Measurements from ENCODE around the gene COTL1.

The COTL1 gene

DNA sequence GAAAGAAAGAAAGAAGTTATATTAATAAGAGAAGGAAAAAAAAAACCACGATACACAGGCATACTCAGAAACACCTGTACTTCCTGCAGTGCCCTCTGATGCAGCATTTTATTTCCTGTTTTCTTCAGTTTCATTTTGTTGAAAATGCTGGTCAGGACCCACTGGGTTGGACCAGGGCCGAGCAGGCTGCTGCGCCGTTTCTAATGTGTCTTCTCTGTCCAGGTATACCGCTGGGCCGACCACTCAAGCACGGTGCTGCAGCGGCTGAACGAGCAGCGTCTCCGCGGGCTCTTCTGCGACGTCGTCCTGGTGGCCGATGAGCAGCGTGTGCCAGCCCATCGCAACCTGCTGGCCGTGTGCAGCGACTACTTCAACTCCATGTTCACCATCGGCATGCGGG lies 38.8 kb upstream of the COTL1 start:
- Histone ChIP-seq H3K4me2 (ENCODE audit: low read length) (no peak overlapping the region), H3K18ac (ENCODE audit: low read length) (no peak overlapping the region), H3K56ac (ENCODE audit: low read length) (no peak overlapping the region), H2BK120ac (ENCODE audit: low read depth, low read length) (no peak overlapping the region), H3K36me3 (ENCODE audit: control insufficient read depth, insufficient read depth, low read length) (peaks cover 2% of the 10 kb centered on the region), H3K79me2 (ENCODE audit: control insufficient read depth, insufficient read depth, low read length) (no peaks in the 10 kb centered on the region), H3K4me3 (ENCODE audit: low read length) (no peak overlapping the region), H4K5ac (ENCODE audit: low read length) (no peak overlapping the region), H4K8ac (ENCODE audit: low read depth, low read length) (no peak overlapping the region), H3K23ac (ENCODE audit: low read length) (no peak overlapping the region), H3K4me1 (ENCODE audit: control insufficient read depth, low read depth, low read length) (no peaks in the 10 kb centered on the region), H2BK5ac (ENCODE audit: low read length) (no peak overlapping the region), H3K27me3 (ENCODE audit: insufficient read depth, low read length, poor library complexity) (no peaks in the 10 kb centered on the region), H2BK15ac (replicated peaks; ENCODE audit: low read depth) (no peak overlapping the region), H3K4ac (ENCODE audit: low read depth, low read length) (no peak overlapping the region), H3K9ac (ENCODE audit: low read length) (no peak overlapping the region), H3K27ac (ENCODE audit: low read depth, low read length) (no peak overlapping the region), H3K79me1 (ENCODE audit: low read length) (no peaks in the 10 kb centered on the region), H2AK5ac (ENCODE audit: low read length) (no peak overlapping the region)
- DNase-seq = no peak
- WGBS (ENCODE audit: extremely low coverage, insufficient coverage, low lambda C conversion rate) = no CpG with 5 or more reads among the region's 22 CpGs

- no peak overlapping the region for H3K4me3 ChIP-seq (ENCODE audit: low read length)
- no peak overlapping the region for H2BK120ac ChIP-seq (ENCODE audit: low read depth, low read length)
- H3K4ac ChIP-seq (ENCODE audit: low read depth, low read length) = no peak overlapping the region
- no peak overlapping the region for H3K9ac ChIP-seq (ENCODE audit: low read length)
- H3K56ac ChIP-seq (ENCODE audit: low read length) = no peak overlapping the region
- H3K36me3 ChIP-seq (ENCODE audit: control insufficient read depth, insufficient read depth, low read length) = peaks cover 2% of the 10 kb centered on the region
- no peak for DNase-seq
- H4K8ac ChIP-seq (ENCODE audit: low read depth, low read length) = no peak overlapping the region
- H3K23ac ChIP-seq (ENCODE audit: low read length) = no peak overlapping the region
- H3K27ac ChIP-seq (ENCODE audit: low read depth, low read length) = no peak overlapping the region
- no peak overlapping the region for H2BK5ac ChIP-seq (ENCODE audit: low read length)
- H3K18ac ChIP-seq (ENCODE audit: low read length) = no peak overlapping the region
- no CpG with 5 or more reads among the region's 6 CpGs for WGBS (ENCODE audit: extremely low coverage, insufficient coverage, low lambda C conversion rate)
- no peaks in the 10 kb centered on the region for H3K27me3 ChIP-seq (ENCODE audit: insufficient read depth, low read length, poor library complexity)
- H3K79me1 ChIP-seq (ENCODE audit: low read length) = no peaks in the 10 kb centered on the region
- H3K79me2 ChIP-seq (ENCODE audit: control insufficient read depth, insufficient read depth, low read length) = no peaks in the 10 kb centered on the region
- no peak overlapping the region for H3K4me2 ChIP-seq (ENCODE audit: low read length)
- H2AK5ac ChIP-seq (ENCODE audit: low read length) = no peak overlapping the region
- no peak overlapping the region for H2BK15ac ChIP-seq (replicated peaks; ENCODE audit: low read depth)
- H3K4me1 ChIP-seq (ENCODE audit: control insufficient read depth, low read depth, low read length) = no peaks in the 10 kb centered on the region
- H4K5ac ChIP-seq (ENCODE audit: low read length) = no peak overlapping the region
Measured at GRCh38 chr16:84654998-84655397, 37.1 kb upstream of the COTL1 start.

GRCh38 chr16:84654238-84654637 lies 36.4 kb upstream of the COTL1 start:
- Histone ChIP-seq H3K27me3 (ENCODE audit: insufficient read depth, low read length, poor library complexity) (no peaks in the 10 kb centered on the region), H3K56ac (ENCODE audit: low read length) (no peak overlapping the region), H2BK15ac (replicated peaks; ENCODE audit: low read depth) (no peak overlapping the region), H3K36me3 (ENCODE audit: control insufficient read depth, insufficient read depth, low read length) (peaks cover 2% of the 10 kb centered on the region), H3K79me1 (ENCODE audit: low read length) (no peaks in the 10 kb centered on the region), H3K4ac (ENCODE audit: low read depth, low read length) (no peak overlapping the region), H3K4me1 (ENCODE audit: control insufficient read depth, low read depth, low read length) (no peaks in the 10 kb centered on the region), H3K27ac (ENCODE audit: low read depth, low read length) (no peak overlapping the region), H2BK120ac (ENCODE audit: low read depth, low read length) (no peak overlapping the region), H3K79me2 (ENCODE audit: control insufficient read depth, insufficient read depth, low read length) (no peaks in the 10 kb centered on the region), H2AK5ac (ENCODE audit: low read length) (no peak overlapping the region), H4K8ac (ENCODE audit: low read depth, low read length) (no peak overlapping the region), H3K4me3 (ENCODE audit: low read length) (no peak overlapping the region), H3K18ac (ENCODE audit: low read length) (no peak overlapping the region), H3K23ac (ENCODE audit: low read length) (no peak overlapping the region), H3K9ac (ENCODE audit: low read length) (no peak overlapping the region), H2BK5ac (ENCODE audit: low read length) (no peak overlapping the region), H4K5ac (ENCODE audit: low read length) (no peak overlapping the region), H3K4me2 (ENCODE audit: low read length) (no peak overlapping the region)
- WGBS (ENCODE audit: extremely low coverage, insufficient coverage, low lambda C conversion rate) = no CpG with 5 or more reads among the region's 3 CpGs
- no peak for DNase-seq

DNA sequence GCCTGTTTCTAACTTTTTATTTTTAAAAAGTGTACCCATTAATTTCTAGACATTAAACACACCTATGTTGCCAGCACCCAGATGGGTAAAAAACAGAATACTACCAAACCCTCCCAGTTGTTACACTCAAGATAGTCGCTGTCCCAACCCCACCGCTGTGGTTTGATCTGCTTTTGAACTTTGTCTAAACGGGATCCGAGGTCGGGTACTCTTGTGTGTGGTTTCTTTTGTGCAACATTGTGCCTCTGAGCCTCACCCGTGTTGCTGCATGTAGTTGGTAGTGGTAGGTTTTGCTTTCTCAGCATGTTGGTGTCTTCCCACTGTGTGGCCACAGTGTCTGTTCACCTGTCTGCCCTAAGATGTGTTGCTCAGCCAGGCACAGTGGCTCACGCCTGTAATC lies 34.7 kb upstream of the COTL1 start:
- H3K9ac ChIP-seq (ENCODE audit: low read length) = no peak overlapping the region
- H2AK5ac ChIP-seq (ENCODE audit: low read length) = no peak overlapping the region
- H3K4me2 ChIP-seq (ENCODE audit: low read length) = no peak overlapping the region
- H3K56ac ChIP-seq (ENCODE audit: low read length) = no peak overlapping the region
- H3K36me3 ChIP-seq (ENCODE audit: control insufficient read depth, insufficient read depth, low read length) = peaks cover 2% of the 10 kb centered on the region
- no peaks in the 10 kb centered on the region for H3K4me1 ChIP-seq (ENCODE audit: control insufficient read depth, low read depth, low read length)
- H2BK5ac ChIP-seq (ENCODE audit: low read length) = no peak overlapping the region
- H3K79me1 ChIP-seq (ENCODE audit: low read length) = no peaks in the 10 kb centered on the region
- H3K27ac ChIP-seq (ENCODE audit: low read depth, low read length) = no peak overlapping the region
- WGBS (ENCODE audit: extremely low coverage, insufficient coverage, low lambda C conversion rate) = no CpG with 5 or more reads among the region's 7 CpGs
- DNase-seq = no peak
- H3K79me2 ChIP-seq (ENCODE audit: control insufficient read depth, insufficient read depth, low read length) = no peaks in the 10 kb centered on the region
- H3K4ac ChIP-seq (ENCODE audit: low read depth, low read length) = no peak overlapping the region
- H2BK120ac ChIP-seq (ENCODE audit: low read depth, low read length) = no peak overlapping the region
- no peak overlapping the region for H3K23ac ChIP-seq (ENCODE audit: low read length)
- H3K4me3 ChIP-seq (ENCODE audit: low read length) = no peak overlapping the region
- H3K18ac ChIP-seq (ENCODE audit: low read length) = no peak overlapping the region
- no peak overlapping the region for H4K5ac ChIP-seq (ENCODE audit: low read length)
- H4K8ac ChIP-seq (ENCODE audit: low read depth, low read length) = no peak overlapping the region
- no peaks in the 10 kb centered on the region for H3K27me3 ChIP-seq (ENCODE audit: insufficient read depth, low read length, poor library complexity)
- H2BK15ac ChIP-seq (replicated peaks; ENCODE audit: low read depth) = no peak overlapping the region

GRCh38 chr16:84650062-84650991 lies 32.4 kb upstream of the COTL1 start:
- no peaks in the 10 kb centered on the region for H3K36me3 ChIP-seq (ENCODE audit: control insufficient read depth, insufficient read depth, low read length)
- H3K79me1 ChIP-seq (ENCODE audit: low read length) = no peaks in the 10 kb centered on the region
- H3K9ac ChIP-seq (ENCODE audit: low read length) = no peak overlapping the region
- WGBS (ENCODE audit: extremely low coverage, insufficient coverage, low lambda C conversion rate) = no CpG with 5 or more reads among the region's 20 CpGs
- no peak overlapping the region for H3K4ac ChIP-seq (ENCODE audit: low read depth, low read length)
- no peak overlapping the region for H4K5ac ChIP-seq (ENCODE audit: low read length)
- H3K79me2 ChIP-seq (ENCODE audit: control insufficient read depth, insufficient read depth, low read length) = no peaks in the 10 kb centered on the region
- no peak overlapping the region for H3K56ac ChIP-seq (ENCODE audit: low read length)
- H4K8ac ChIP-seq (ENCODE audit: low read depth, low read length) = no peak overlapping the region
- no peak overlapping the region for H3K4me3 ChIP-seq (ENCODE audit: low read length)
- H3K4me2 ChIP-seq (ENCODE audit: low read length) = no peak overlapping the region
- H2BK15ac ChIP-seq (replicated peaks; ENCODE audit: low read depth) = no peak overlapping the region
- no peak for DNase-seq
- no peak overlapping the region for H3K27ac ChIP-seq (ENCODE audit: low read depth, low read length)
- H3K4me1 ChIP-seq (ENCODE audit: control insufficient read depth, low read depth, low read length) = no peaks in the 10 kb centered on the region
- no peak overlapping the region for H3K23ac ChIP-seq (ENCODE audit: low read length)
- H3K27me3 ChIP-seq (ENCODE audit: insufficient read depth, low read length, poor library complexity) = no peaks in the 10 kb centered on the region
- no peak overlapping the region for H2BK5ac ChIP-seq (ENCODE audit: low read length)
- H3K18ac ChIP-seq (ENCODE audit: low read length) = no peak overlapping the region
- H2AK5ac ChIP-seq (ENCODE audit: low read length) = no peak overlapping the region
- no peak overlapping the region for H2BK120ac ChIP-seq (ENCODE audit: low read depth, low read length)

- Histone ChIP-seq H3K36me3 (ENCODE audit: control insufficient read depth, insufficient read depth, low read length) (no peaks in the 10 kb centered on the region), H3K4me2 (ENCODE audit: low read length) (no peak overlapping the region), H3K4me3 (ENCODE audit: low read length) (no peak overlapping the region), H4K5ac (ENCODE audit: low read length) (no peak overlapping the region), H4K8ac (ENCODE audit: low read depth, low read length) (no peak overlapping the region), H2BK5ac (ENCODE audit: low read length) (no peak overlapping the region), H3K79me1 (ENCODE audit: low read length) (no peaks in the 10 kb centered on the region), H3K23ac (ENCODE audit: low read length) (no peak overlapping the region), H3K4ac (ENCODE audit: low read depth, low read length) (no peak overlapping the region), H3K4me1 (ENCODE audit: control insufficient read depth, low read depth, low read length) (no peaks in the 10 kb centered on the region), H3K27me3 (ENCODE audit: insufficient read depth, low read length, poor library complexity) (no peaks in the 10 kb centered on the region), H2AK5ac (ENCODE audit: low read length) (no peak overlapping the region), H3K56ac (ENCODE audit: low read length) (peak overlapping the region; percentile 83), H2BK15ac (replicated peaks; ENCODE audit: low read depth) (no peak overlapping the region), H3K79me2 (ENCODE audit: control insufficient read depth, insufficient read depth, low read length) (no peaks in the 10 kb centered on the region), H3K18ac (ENCODE audit: low read length) (no peak overlapping the region), H3K27ac (ENCODE audit: low read depth, low read length) (no peak overlapping the region), H3K9ac (ENCODE audit: low read length) (peak overlapping the region; percentile 77), H2BK120ac (ENCODE audit: low read depth, low read length) (no peak overlapping the region)
- DNase-seq = no peak
- no CpG with 5 or more reads among the region's 11 CpGs for WGBS (ENCODE audit: extremely low coverage, insufficient coverage, low lambda C conversion rate)
Measured at GRCh38 chr16:84649511-84649861, 31.6 kb upstream of the COTL1 start.
